Stomach (tissue), 4 donors: Measurements from ENCODE around the gene PGA4.

ENCODE experiments used
- CTCF ChIP-seq, 7 experiments: fragments of 450-650 bp in 4 of 7; fragments of 200-600 bp in 3 of 7; sonication (generic) in 3 of 7; IDR thresholded peaks; one replicate each; pipeline ENCODE4 v1.5.1; 2016 to 2019; ENCODE audit warnings: antibody characterized with exemption in 7 of 7, control low read depth in 2 of 7, mild to moderate bottlenecking in 1 of 7
- EP300 ChIP-seq: sonication (generic); formaldehyde crosslinking; IDR thresholded peaks from one replicate; pipeline ENCODE4 v1.6.1; 2017; ENCODE audit warnings: antibody characterized with exemption
- POLR2A ChIP-seq, 4 donors: fragments of 450-650 bp; IDR thresholded peaks; one replicate each; pipeline ENCODE4 v1.6.1; 2016; ENCODE audit warnings: antibody characterized with exemption in 4 of 4, control low read depth in 2 of 4, mild to moderate bottlenecking in 1 of 4, moderate library complexity in 1 of 4

DNA sequence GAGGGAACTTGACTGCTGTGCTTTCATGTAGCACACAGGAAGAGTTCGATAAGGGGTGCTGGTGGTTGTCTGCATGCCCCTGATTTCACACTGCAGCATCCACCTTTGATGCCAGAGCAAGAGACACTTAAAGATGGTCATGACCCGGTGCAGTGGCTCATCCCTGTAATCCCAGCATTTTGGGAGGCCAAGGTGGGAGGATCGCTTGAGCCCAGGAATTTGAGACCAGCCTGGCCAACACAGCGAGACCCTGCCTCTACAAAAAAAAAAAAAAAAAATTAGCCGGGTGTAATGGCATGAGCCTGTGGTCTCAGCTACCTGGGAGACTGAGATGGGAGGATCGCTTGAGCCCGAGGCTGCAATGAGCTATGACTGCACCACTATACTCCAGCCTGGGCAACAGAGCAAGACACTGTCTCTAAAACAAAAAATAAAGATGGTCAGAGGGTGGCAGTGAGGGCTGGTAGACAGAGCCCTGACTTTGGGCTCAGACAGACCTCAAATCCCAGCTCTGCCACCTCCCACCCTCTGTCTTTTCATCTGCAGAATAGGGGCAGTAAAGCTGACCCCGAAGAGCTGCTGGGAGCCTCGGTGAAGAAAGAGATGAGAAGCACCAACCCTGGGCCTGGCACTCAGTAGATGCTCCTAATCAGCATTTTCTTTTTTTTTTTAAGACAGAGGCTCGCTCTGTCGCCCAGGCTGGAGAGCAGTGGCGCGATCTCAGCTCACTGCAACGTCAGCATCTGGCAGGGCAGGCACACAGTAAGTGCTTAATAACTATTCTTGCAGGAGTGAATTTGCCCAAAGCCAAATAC, 55.2 kb downstream of the PGA4 start:
- TF ChIP-seq POLR2A (IDR thresholded peaks at IDR 0.05) (no peak), CTCF (IDR thresholded peaks at IDR 0.05) (no peak), EP300 (no peak)
